Transverse colon (tissue), 4 donors: ENCODE data around the gene CDH13. TPM values are rescaled to one million over a fixed set of nuclear protein-coding genes. Genes with fewer than 3 reads are reported as not detected.

ENCODE experiments used
- DNase-seq: peaks from one replicate; pipeline ENCODE4 v3.0.0-alpha.2; 2019
- H3K27ac ChIP-seq, 4 donors: fragments of 200-600 bp; sonication (generic); 2 replicates each; pipeline ENCODE4 v1.5.1; 2016 to 2018; ENCODE audit warnings: inconsistent platforms in 4 of 4
- H3K27me3 ChIP-seq: fragments of 200-600 bp; sonication (generic); 2 replicates; pipeline ENCODE4 v1.5.1; 2017; ENCODE audit warnings: inconsistent platforms
- H3K36me3 ChIP-seq, 4 donors: fragments of 200-600 bp; sonication (generic); 2 replicates each; pipeline ENCODE4 v1.5.1; 2017 to 2019; ENCODE audit warnings: inconsistent platforms in 4 of 4
- H3K4me1 ChIP-seq, 4 donors: fragments of 200-600 bp; sonication (generic); 2 replicates each; pipeline ENCODE4 v1.5.1; 2017 to 2020; ENCODE audit warnings: inconsistent platforms in 4 of 4
- H3K4me3 ChIP-seq, 4 donors: fragments of 200-600 bp; sonication (generic); 1 replicate in 1 of 4; 2 replicates in 3 of 4; pipeline versions ENCODE4 v1.5.1 to v1.6.1; 2017 to 2019; ENCODE audit warnings: inconsistent platforms in 4 of 4
- H3K9me3 ChIP-seq, 2 donors: fragments of 200-600 bp; sonication (generic); 2 replicates each; pipeline ENCODE4 v1.5.1; 2017 to 2019; ENCODE audit warnings: inconsistent platforms in 2 of 2
- EP300 ChIP-seq: sonication (generic); formaldehyde crosslinking; IDR thresholded peaks from one replicate; pipeline ENCODE4 v1.6.1; 2017; ENCODE audit warnings: antibody characterized with exemption, low read depth
- POLR2A ChIP-seq: fragments of 450-650 bp; IDR thresholded peaks from one replicate; pipeline ENCODE4 v1.6.1; 2016; ENCODE audit warnings: antibody characterized with exemption, mild to moderate bottlenecking, moderate library complexity
- POLR2AphosphoS5 ChIP-seq, 3 donors: sonication (generic); formaldehyde crosslinking; IDR thresholded peaks; one replicate each; pipeline ENCODE4 v1.6.1; 2016; ENCODE audit warnings: antibody characterized with exemption in 3 of 3
- WGBS, 2 donors: methylation state at CpG; one replicate each; pipeline ENCODE4 v1.1.5; 2018; ENCODE audit warnings: low coverage in 1 of 2; 5-methylcytosine and 5-hydroxymethylcytosine counted together
- in situ Hi-C, 4 donors: fragments of 200-750 bp; cut with MboI; loops; one replicate each; pipeline versions ENCODE4 v1.15.0 to v1.15.1; 2017; ENCODE audit warnings: low sequenced_read_pairs in 3 of 4, low pct_ligation_motif_present in 1 of 4, low pct_unique_long_range_greater_than_20kb in 1 of 4
- intact Hi-C: fragments of 100-400 bp; cut with DNase I; formaldehyde crosslinking; loops from one replicate; pipeline ENCODE4 v1.15.1; 2023; ENCODE audit warnings: low total_unique reads
- total RNA-seq, 4 donors: library from RNA; depleted of rRNA; stranded (reverse); fragments of >200 nt; gene quantifications; one replicate each; pipeline ENCODE4 v1.1.0, GENCODE V29; 2016
- TF ChIP-seq, protein P1 (sequence below), 5 experiments: fragments of 200-600 bp in 3 of 5; fragments of 450-650 bp in 2 of 5; sonication (generic) in 3 of 5; IDR thresholded peaks; 1 replicate in 2 of 5; 2 replicates in 3 of 5; pipeline ENCODE4 v1.5.1; 2016 to 2017; ENCODE audit warnings: antibody characterized with exemption in 5 of 5, inconsistent platforms in 3 of 5, mild to moderate bottlenecking in 2 of 5, moderate library complexity in 1 of 5

The CDH13 gene
- total RNA-seq, 4 donors from 2014 or later = 3.8 to 28.1 (median 5.8) TPM

DNA sequence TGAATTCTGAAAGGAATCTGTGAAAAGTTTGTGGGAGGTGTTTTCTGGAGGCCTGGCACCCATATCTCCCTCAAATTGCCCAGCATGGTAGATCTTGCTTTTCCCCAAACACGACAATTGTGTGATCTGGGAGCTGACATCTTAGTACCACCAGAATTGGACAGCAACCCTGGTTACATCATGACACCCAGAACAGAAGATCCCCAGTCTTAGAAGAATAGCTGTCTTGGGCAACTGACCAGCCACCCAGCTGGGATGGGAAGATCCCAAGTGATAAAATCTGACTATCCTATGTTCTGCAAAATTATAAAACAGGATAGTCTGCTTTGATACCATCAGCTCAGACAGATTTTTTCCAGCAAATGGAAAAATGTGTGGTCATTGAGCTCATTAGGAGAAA is 235.3 kb downstream of the CDH13 start:
- WGBS, 2 donors = 83 to 91% methylated on average over 1 of the region's 1 CpG
- no peak overlapping the region for H3K27ac ChIP-seq
- H3K27me3 ChIP-seq = no peaks in the 10 kb centered on the region
- in situ Hi-C loops (no loop called here), intact Hi-C loops (no loop called here)
- no peaks in the 10 kb centered on the region for H3K9me3 ChIP-seq
- DNase-seq = no peak
- no peak for TF ChIP-seq EP300
- no peak for TF ChIP-seq POLR2A
- no peak for TF ChIP-seq POLR2AphosphoS5 (IDR thresholded peaks at IDR 0.05)
- TF ChIP-seq, protein P1, sequence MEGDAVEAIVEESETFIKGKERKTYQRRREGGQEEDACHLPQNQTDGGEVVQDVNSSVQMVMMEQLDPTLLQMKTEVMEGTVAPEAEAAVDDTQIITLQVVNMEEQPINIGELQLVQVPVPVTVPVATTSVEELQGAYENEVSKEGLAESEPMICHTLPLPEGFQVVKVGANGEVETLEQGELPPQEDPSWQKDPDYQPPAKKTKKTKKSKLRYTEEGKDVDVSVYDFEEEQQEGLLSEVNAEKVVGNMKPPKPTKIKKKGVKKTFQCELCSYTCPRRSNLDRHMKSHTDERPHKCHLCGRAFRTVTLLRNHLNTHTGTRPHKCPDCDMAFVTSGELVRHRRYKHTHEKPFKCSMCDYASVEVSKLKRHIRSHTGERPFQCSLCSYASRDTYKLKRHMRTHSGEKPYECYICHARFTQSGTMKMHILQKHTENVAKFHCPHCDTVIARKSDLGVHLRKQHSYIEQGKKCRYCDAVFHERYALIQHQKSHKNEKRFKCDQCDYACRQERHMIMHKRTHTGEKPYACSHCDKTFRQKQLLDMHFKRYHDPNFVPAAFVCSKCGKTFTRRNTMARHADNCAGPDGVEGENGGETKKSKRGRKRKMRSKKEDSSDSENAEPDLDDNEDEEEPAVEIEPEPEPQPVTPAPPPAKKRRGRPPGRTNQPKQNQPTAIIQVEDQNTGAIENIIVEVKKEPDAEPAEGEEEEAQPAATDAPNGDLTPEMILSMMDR (IDR thresholded peaks at IDR 0.05) = no peak
- H3K4me3 ChIP-seq = no peak overlapping the region
- no peaks in the 10 kb centered on the region for H3K36me3 ChIP-seq
- H3K4me1 ChIP-seq = peaks cover 0 to 3% (median 0%) of the 10 kb centered on the region in 4 donors

DNA sequence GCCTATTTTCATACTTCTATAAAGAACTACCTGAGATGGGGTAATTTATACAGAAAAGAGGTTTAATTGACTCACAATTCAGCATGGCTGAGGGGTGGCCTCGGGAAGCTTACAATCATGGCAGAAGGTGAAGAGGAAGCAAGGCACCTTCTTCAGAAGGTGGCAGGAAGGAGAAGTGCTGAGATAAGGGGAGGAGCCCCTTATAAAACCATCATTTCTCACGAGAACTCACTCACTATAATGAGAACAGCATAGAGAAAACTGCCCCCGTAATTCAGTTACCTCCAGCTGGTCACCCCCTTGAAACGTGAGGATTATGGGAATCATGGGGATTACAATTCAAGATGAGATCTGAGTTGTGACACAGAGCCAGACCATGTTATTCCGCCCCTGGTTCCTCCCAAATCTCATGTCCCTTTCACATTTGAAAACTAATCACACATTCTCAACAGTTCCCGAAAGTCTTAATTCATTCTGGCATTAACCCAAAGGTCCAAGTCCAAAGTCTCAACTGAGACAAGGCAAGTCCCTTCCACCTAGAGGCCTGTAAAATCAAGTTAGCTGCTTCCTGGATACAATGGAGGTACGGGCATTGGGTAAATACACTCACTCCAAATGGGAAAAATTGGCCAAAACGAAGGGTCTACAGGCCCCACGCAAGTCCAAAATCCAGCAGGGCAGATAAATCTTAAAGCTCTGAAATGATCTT is 237.7 kb downstream of the CDH13 start:
- Histone ChIP-seq H3K27me3 (no peaks in the 10 kb centered on the region), H3K4me3 (no peak overlapping the region), H3K27ac (peak overlapping the region in 2 of 4 donors; percentile 12 to 31), H3K4me1 (peaks cover 0 to 3% (median 0%) of the 10 kb centered on the region in 4 donors), H3K36me3 (no peaks in the 10 kb centered on the region), H3K9me3 (no peaks in the 10 kb centered on the region)
- 52% methylated on average over 9 of the region's 9 CpGs; no CpG with 5 or more reads in 1 of the 2 donors for WGBS, 2 donors
- in situ Hi-C loops (no loop called here), intact Hi-C loops (no loop called here)
- no peak for TF ChIP-seq EP300
- TF ChIP-seq, protein P1 (IDR thresholded peaks at IDR 0.05) = no peak
- no peak for TF ChIP-seq POLR2A
- TF ChIP-seq POLR2AphosphoS5 (IDR thresholded peaks at IDR 0.05) = peak in 1 of 3 donors; percentile 6
- no peak for DNase-seq

DNA sequence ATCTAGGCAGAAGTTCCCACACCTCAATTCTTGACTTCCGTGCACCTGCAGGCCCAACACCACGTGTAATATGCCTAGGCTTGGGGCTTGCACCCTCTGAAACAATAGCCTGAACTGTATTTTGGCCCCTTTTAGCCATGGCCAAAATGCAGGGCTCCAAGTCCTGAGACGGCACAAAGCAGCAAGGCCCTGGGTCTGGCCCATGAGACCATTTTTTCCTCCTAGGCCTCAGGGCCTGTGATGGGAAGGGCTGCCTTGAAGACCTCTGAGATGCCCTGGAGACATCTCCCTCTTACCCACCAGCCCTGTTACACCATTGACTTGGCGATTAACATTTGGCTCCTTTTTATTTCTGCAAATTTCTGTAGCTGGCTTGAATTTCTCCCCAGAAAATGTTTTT is 238.6 kb downstream of the CDH13 start:
- no peak overlapping the region for H3K4me3 ChIP-seq
- H3K36me3 ChIP-seq = no peaks in the 10 kb centered on the region
- no peaks in the 10 kb centered on the region for H3K27me3 ChIP-seq
- intact Hi-C loops (no loop called here), in situ Hi-C loops (no loop called here)
- WGBS, 2 donors = 75 to 100% methylated on average over 1 to 4 of the region's 4 CpGs
- H3K4me1 ChIP-seq = peaks cover 0 to 3% (median 0%) of the 10 kb centered on the region in 4 donors
- TF ChIP-seq POLR2A (no peak), POLR2AphosphoS5 (IDR thresholded peaks at IDR 0.05) (no peak)
- TF ChIP-seq, protein P1 (IDR thresholded peaks at IDR 0.05) = no peak
- H3K9me3 ChIP-seq = no peaks in the 10 kb centered on the region
- H3K27ac ChIP-seq = no peak overlapping the region
- DNase-seq = no peak

DNA sequence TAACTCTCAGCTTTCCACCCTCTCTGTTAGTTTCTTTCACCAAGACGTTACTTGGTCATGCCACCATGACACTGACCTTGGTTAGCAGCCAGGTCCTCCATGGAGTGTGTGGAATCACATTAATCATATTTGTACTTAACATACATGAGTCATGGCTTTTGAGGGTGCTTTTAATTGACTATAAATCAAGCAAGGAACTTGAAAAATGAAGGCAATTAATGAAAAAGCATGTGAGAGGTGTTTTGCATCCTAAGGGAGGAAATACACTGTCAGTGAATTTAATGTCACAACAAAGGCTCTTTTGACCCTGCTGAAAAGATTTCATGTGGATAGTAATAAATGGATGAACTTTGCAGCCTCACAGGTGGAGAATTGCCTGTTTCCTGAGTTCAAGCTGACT is 240.7 kb downstream of the CDH13 start:
- H3K4me3 ChIP-seq = no peak overlapping the region
- DNase-seq = no peak
- H3K27me3 ChIP-seq = no peaks in the 10 kb centered on the region
- H3K36me3 ChIP-seq = no peaks in the 10 kb centered on the region
- H3K4me1 ChIP-seq = peaks cover 0 to 3% (median 0%) of the 10 kb centered on the region in 4 donors
- H3K27ac ChIP-seq = no peak overlapping the region
- in situ Hi-C loops (no loop called here), intact Hi-C loops (no loop called here)
- TF ChIP-seq, protein P1 (IDR thresholded peaks at IDR 0.05) = no peak
- no peak for TF ChIP-seq POLR2AphosphoS5 (IDR thresholded peaks at IDR 0.05)
- no peak for TF ChIP-seq EP300
- TF ChIP-seq POLR2A = no peak
- 52% methylated on average over 1 of the region's 1 CpG; no CpG with 5 or more reads in 1 of the 2 donors for WGBS, 2 donors
- no peaks in the 10 kb centered on the region for H3K9me3 ChIP-seq
